HL-60/S4 (cell line): ENCODE measurements around the gene TMEM259.

Source experiments
- in situ Hi-C: fragments of 300-500 bp; cut with MboI; formaldehyde crosslinking; loops from 2 replicates; pipeline ENCODE4 v1.14.3; 2022; ENCODE audit warnings: low sequenced_read_pairs

TMEM259 gene

GRCh38 chr19:964761-965694 lies 55.9 kb downstream of the TMEM259 start:
- in situ Hi-C loops: no loop called here

GRCh38 chr19:964116-964520 lies 56.8 kb downstream of the TMEM259 start:
- in situ Hi-C loops: no loop called here

DNA sequence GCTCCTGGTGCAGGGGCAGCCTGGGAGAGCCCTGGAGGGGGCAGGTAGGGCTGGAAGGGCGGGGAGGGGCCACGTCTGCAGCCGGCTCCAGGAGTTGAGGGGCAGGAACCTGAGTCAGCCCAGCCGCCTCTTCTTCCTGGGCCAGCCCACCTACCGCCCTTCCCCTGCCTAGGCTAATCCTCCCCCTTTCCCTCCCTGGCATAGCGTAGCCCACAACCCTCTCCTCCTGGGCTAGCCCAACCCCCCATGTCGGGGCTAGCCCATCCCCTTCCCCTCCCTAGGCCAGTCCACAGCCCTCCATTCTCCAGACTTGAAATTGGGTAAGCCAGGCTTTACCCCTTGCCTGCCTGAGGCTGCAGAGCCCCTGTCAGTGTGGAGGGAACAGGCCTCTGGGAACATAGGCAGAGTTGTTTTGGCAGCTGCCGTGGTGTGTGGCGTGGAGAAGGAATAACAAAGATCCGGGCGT lies 57.4 kb downstream of the TMEM259 start:
- in situ Hi-C loops: no loop called here

DNA sequence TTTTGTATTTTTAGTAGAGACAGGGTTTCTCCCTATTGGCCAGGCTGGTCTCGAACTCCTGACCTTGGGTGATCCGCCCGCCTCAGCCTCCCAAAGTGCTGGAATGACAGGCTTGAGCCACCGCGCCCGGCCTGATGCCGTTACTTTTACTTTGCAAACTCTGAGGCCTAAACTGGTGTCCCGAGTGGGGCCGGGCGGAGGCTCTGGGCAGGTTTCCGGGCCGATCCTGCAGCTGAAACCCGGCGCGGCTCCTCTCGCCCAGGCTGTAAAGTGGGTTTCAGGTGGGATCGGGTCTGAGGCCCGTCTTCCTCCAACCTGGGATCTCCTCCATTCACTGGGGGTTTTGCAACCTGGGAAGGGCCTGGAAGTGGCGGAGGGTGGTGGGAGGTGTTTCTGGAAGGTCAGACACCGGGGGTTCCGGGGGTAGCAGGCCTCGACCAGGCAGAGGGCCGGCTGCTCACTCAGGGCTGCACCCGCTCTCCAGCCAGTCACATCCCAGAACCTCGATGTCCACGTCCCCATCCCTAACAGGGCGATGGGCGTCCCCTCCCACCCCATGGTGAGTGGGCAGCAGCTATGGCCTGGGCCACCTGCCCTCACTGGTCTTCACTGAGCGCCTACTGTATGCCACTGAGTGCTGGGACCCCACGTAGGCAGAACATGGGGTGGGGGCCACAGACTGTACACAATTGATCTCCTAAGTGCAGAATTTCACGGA lies 58.1 kb downstream of the TMEM259 start:
- in situ Hi-C loops: no loop called here

GRCh38 chr19:961866-962620 lies 58.9 kb downstream of the TMEM259 start:
- in situ Hi-C loops: no loop called here

DNA sequence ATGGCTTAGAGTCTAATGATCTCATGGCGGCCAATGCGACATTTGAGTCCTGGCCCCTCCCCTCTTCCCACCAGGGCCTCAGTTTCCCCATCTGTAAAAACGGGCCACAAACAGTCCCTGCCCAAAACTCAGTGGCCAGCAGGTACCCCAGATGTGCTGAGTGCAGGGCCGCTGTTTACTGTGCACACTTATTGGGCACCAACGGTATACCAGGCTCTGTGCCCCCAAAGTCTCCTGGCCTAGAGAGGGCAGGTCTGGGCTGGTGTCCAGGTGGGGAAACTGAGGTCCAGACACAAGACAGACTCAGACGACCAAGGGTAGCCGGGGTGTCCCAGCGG lies 60.4 kb downstream of the TMEM259 start:
- in situ Hi-C loops: no loop called here

- in situ Hi-C loops: no loop called here
Observed at GRCh38 chr19:960020-960419, 60.9 kb downstream of the TMEM259 start.
